Gastroesophageal sphincter (tissue), 4 donors: ENCODE data around the gene NFIA. TPM values are rescaled to one million over a fixed set of nuclear protein-coding genes. Genes with fewer than 3 reads are reported as not detected.
A peak's percentile ranks its signal among the peaks of the same experiment; 100 is the strongest.
"Not testable (repeated sequence)": the region's sequence is repeated elsewhere in the genome, so short reads cannot be mapped to it uniquely, and the experiment has no call there.

Experiments used
- ATAC-seq: fragments of 150-250 bp; one replicate; pipeline ENCODE4 v1.9.1; 2016; ENCODE audit warnings: mild to moderate bottlenecking, moderate library complexity
- H3K27ac ChIP-seq, 4 donors: fragments of 200-600 bp; sonication (generic) in 3 of 4; 1 replicate in 3 of 4; 2 replicates in 1 of 4; pipeline ENCODE4 v1.5.1; 2016 to 2019
- H3K27me3 ChIP-seq: fragments of 200-600 bp; sonication (generic); one replicate; pipeline ENCODE4 v1.5.1; 2019
- H3K36me3 ChIP-seq, 2 donors: fragments of 200-600 bp; sonication (generic); one replicate each; pipeline ENCODE4 v1.5.1; 2019; ENCODE audit warnings: control low read depth in 1 of 2
- H3K4me1 ChIP-seq, 3 donors: fragments of 200-600 bp; sonication (generic); 1 replicate in 2 of 3; 2 replicates in 1 of 3; pipeline ENCODE4 v1.5.1; 2016 to 2019; ENCODE audit warnings: control low read depth in 2 of 3
- H3K4me3 ChIP-seq, 2 donors: fragments of 200-600 bp; sonication (generic); one replicate each; pipeline ENCODE4 v1.5.1; 2019; ENCODE audit warnings: mild to moderate bottlenecking in 1 of 2, moderate library complexity in 1 of 2
- H3K9me3 ChIP-seq, 3 donors: fragments of 200-600 bp; sonication (generic); one replicate each; pipeline ENCODE4 v1.5.1; 2017 to 2019; ENCODE audit warnings: control low read depth in 2 of 3
- CTCF ChIP-seq, 4 experiments: fragments of 200-600 bp in 2 of 4; fragments of 450-650 bp in 2 of 4; sonication (generic) in 1 of 4; IDR thresholded peaks; one replicate each; pipeline ENCODE4 v1.5.1; 2017 to 2019; ENCODE audit warnings: antibody characterized with exemption in 4 of 4, mild to moderate bottlenecking in 2 of 4, moderate library complexity in 2 of 4
- EP300 ChIP-seq: sonication (generic); formaldehyde crosslinking; IDR thresholded peaks from one replicate; pipeline ENCODE4 v1.6.1; 2017; ENCODE audit warnings: antibody characterized with exemption, mild to moderate bottlenecking
- POLR2A ChIP-seq, 2 donors: fragments of 450-650 bp; IDR thresholded peaks; one replicate each; pipeline ENCODE4 v1.6.1; 2017; ENCODE audit warnings: antibody characterized with exemption in 2 of 2, mild to moderate bottlenecking in 2 of 2, moderate library complexity in 1 of 2
- POLR2AphosphoS5 ChIP-seq: sonication (generic); formaldehyde crosslinking; IDR thresholded peaks from one replicate; pipeline ENCODE4 v1.6.1; 2017; ENCODE audit warnings: antibody characterized with exemption
- WGBS, 2 donors: methylation state at CpG; one replicate each; pipeline ENCODE4 v1.1.5; 2018; ENCODE audit warnings: low coverage in 1 of 2; 5-methylcytosine and 5-hydroxymethylcytosine counted together
- total RNA-seq, 4 donors: library from RNA; depleted of rRNA; stranded (reverse); fragments of >200 nt; gene quantifications; one replicate each; pipeline ENCODE4 v1.1.0, GENCODE V29; 2016

NFIA gene
- total RNA-seq, 4 donors from 2014 or later = 123 to 205 (median 149) TPM

- H3K4me3 ChIP-seq = no peak overlapping the region
- H3K27me3 ChIP-seq = no peaks in the 10 kb centered on the region
- peaks cover 5 to 22% (median 8%) of the 10 kb centered on the region in 3 donors for H3K4me1 ChIP-seq
- 97 to 98% methylated on average over 5 of the region's 5 CpGs for WGBS, 2 donors
- no peak for ATAC-seq
- no peak overlapping the region for H3K27ac ChIP-seq
- no peaks in the 10 kb centered on the region for H3K9me3 ChIP-seq
- no peaks in the 10 kb centered on the region for H3K36me3 ChIP-seq
- no peak for TF ChIP-seq POLR2A (IDR thresholded peaks at IDR 0.05)
- TF ChIP-seq CTCF (IDR thresholded peaks at IDR 0.05) = no peak
- no peak for TF ChIP-seq POLR2AphosphoS5
- TF ChIP-seq EP300 = no peak
Measured at GRCh38 chr1:61073871-61074270, 8.5 kb upstream of the NFIA start.

GRCh38 chr1:61075833-61076232 lies 6.5 kb upstream of the NFIA start:
- peak overlapping the region in 3 of 4 donors; percentile 95 to 97 (median 97) for H3K27ac ChIP-seq
- not testable (repeated sequence) for H3K4me3 ChIP-seq, H3K9me3 ChIP-seq, H3K36me3 ChIP-seq, H3K27me3 ChIP-seq, ATAC-seq
- 41 to 80% methylated on average over 7 to 15 of the region's 16 CpGs for WGBS, 2 donors
- H3K4me1 ChIP-seq = peaks cover 17 to 41% (median 19%) of the 10 kb centered on the region in 3 donors

- ATAC-seq = peak; percentile 66
- H3K9me3 ChIP-seq = no peaks in the 10 kb centered on the region
- H3K36me3 ChIP-seq = no peaks in the 10 kb centered on the region
- peaks cover 19 to 48% (median 23%) of the 10 kb centered on the region in 3 donors for H3K4me1 ChIP-seq
- TF ChIP-seq POLR2A (IDR thresholded peaks at IDR 0.05) (peak; percentile 16 to 22), POLR2AphosphoS5 (peak; percentile 50), CTCF (IDR thresholded peaks at IDR 0.05) (no peak)
- peak overlapping the region; percentile 61 to 92 for H3K4me3 ChIP-seq
- WGBS, 2 donors = 1% methylated on average over 24 to 29 of the region's 49 CpGs
- H3K27me3 ChIP-seq = no peaks in the 10 kb centered on the region
- peak overlapping the region; percentile 68 to 97 (median 96) for H3K27ac ChIP-seq
Measured at GRCh38 chr1:61076728-61077675, 5.4 kb upstream of the NFIA start.

- Histone ChIP-seq H3K36me3 (no peaks in the 10 kb centered on the region), H3K9me3 (no peaks in the 10 kb centered on the region), H3K27ac (peak overlapping the region; percentile 68 to 97 (median 96)), H3K4me3 (peak overlapping the region; percentile 61 to 92), H3K27me3 (no peaks in the 10 kb centered on the region), H3K4me1 (peaks cover 19 to 48% (median 23%) of the 10 kb centered on the region in 3 donors)
- WGBS, 2 donors = 1% methylated on average over 17 to 19 of the region's 19 CpGs
- no peak for TF ChIP-seq POLR2A (IDR thresholded peaks at IDR 0.05)
- no peak for TF ChIP-seq EP300
- no peak for TF ChIP-seq CTCF (IDR thresholded peaks at IDR 0.05)
- no peak for TF ChIP-seq POLR2AphosphoS5
- peak; percentile 72 for ATAC-seq
Measured at GRCh38 chr1:61077676-61078541, 4.5 kb upstream of the NFIA start.

GRCh38 chr1:61078618-61079295 lies 3.6 kb upstream of the NFIA start:
- ATAC-seq = no peak
- Histone ChIP-seq H3K27me3 (no peaks in the 10 kb centered on the region), H3K4me3 (peak overlapping the region; percentile 61 to 92), H3K27ac (peak overlapping the region; percentile 68 to 97 (median 96)), H3K9me3 (no peaks in the 10 kb centered on the region), H3K4me1 (peaks cover 19 to 48% (median 23%) of the 10 kb centered on the region in 3 donors), H3K36me3 (no peaks in the 10 kb centered on the region)
- no peak for TF ChIP-seq POLR2A (IDR thresholded peaks at IDR 0.05)
- 15 to 28% methylated on average over 6 of the region's 7 CpGs for WGBS, 2 donors
